Measurements from ENCODE around the gene ABI2.

ABI2 gene

DNA sequence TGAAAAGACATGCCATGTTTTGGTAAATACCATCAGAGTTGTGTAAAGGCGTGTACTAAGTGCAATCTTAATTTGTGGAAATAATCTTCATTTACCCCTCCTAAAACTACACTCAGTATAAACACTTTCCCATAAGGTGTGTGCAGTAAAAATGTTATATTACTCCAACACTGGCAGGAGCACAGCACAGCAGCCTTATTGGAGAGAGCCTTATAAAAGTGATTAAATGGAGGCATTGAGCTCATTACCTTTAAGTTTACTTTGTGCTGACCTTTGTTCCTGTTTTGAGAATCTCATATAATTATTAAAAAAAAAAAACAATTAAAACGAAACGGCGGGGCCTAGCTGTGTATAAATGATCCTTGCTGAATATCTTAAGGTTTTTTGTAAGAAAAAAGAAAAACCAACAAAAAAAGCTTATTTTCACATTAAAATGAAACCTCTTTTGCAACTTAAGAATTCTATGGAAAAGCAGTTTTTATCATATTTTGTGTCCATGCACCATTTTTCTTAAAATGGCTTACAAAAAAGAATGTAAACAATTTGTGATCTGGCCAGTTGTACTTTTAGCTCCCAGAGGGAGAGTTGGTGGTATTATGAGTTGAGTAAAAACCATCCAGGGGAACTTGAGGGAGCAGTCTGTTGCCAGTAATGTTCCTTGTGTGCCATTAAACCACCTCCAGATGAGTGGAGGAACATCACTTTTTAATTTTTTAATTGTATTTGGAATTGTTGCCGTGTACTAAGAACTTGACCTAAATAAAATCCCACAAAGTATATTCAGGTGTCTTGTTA, 103.4 kb downstream of the ABI2 start:
- no peak for DNase-seq

DNA sequence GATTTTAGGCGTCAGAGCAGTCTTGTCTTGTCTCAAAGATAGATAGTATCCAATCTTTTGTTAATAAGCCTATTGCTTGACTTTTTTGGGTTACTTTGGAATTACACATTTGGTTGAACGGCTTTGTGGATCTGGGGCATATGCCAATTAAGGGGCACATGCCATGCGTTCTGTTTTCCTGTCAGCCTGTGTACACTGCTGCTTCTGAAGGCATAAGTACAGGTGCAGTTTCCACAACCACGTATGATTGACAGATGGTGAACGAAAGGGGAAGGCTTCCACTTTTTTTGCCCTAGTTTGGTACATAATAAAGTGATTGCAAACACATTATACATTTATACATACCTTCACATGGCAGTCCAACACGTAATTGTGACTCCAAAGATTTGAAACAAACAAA, 104.6 kb downstream of the ABI2 start:
- no peak for DNase-seq

DNA sequence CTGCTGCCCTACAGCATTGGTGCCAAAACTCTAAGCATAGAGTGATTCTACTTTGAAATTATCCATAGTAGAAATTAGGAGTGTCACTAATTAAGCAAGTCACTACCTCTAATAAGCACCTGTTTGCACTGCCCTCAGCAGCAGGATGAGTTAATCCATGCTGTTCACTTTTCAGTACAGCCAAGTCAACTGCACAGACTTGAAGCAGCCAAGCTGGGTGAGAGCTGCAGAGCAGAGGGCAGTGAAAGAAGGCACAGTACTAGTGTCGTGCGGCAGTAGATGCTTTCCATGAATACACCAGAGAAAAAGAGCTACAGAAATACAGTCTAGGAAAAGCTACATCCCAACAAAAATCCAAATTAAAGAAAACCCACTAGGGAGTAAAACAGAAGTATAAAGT, 108.3 kb downstream of the ABI2 start:
- no peak for DNase-seq

DNA sequence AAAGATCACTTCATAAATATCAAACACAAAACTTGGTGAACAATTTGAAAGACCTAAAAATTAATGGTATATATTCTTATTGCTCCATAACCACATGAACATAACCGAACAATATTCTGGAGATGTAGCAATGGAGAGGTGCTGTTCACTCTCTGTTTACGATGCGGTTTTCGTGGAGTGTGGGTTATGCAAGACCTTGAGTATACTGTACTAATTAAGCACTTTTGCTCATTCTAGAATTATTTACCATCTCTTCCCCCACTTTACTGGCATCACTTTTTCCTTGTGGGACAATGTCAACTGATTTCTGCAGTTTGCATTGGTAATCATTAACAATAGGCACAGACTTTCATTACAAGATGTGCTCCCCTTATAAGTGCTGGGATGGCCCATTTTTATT, 109.3 kb downstream of the ABI2 start:
- no peak for DNase-seq

DNA sequence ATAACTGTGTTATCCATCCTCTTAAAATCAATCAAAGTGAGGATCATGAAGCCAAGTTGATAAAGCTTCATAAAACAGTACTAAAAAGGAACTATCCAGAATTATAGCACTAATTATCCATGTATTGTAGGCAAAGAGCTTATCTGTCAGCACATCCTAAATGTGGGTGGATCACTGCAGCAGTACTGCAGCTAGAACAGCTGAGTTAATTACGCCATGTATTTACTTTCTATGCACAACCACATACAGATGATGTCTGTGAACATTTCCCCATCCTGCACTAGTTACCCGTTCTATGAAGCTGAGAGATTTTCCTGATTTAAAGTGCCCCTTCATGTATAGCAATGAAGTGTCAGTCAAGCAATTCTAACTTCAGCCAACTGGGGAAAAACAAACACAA, 110.3 kb downstream of the ABI2 start:
- no peak for DNase-seq

DNA sequence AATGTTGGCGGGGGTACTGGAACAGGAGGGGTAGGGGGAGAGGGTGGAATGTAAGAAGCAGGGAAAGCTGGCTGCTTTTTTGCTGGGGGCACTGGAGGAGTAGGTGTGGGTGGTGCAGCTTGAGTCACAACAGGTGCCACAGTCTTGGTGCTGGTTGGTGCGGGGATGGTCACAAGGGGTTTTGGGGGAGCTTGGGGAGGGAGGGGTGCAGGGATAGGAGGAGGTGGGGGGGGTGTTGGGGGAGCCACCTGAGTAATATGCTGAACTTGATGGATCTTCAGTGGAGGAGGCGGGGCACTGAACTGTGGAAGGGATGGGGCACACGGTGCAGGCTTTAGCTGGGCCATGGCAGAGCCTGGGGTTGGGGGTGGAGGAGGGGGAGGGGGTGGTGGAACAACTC, 112.5 kb downstream of the ABI2 start:
- DNase-seq = no peak

DNA sequence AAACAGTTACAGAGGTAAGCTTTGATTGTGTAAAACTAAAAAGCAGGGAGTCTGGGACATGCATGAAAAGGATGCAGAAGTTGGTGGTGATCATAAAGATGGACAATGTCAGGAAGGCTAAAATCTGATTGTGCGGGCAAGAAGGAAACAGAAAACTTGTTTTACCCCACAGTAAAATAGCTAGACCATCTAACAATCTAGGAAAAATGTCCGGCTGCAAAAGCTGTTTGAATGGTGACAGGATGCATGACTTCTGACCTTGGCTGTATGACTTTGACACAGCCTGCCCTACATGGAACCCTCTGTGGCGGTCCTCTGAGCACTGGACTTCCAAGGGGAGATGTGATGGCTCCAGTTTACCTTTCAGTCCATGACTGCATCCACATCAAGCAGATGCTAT, 113.3 kb downstream of the ABI2 start:
- no peak for DNase-seq

DNA sequence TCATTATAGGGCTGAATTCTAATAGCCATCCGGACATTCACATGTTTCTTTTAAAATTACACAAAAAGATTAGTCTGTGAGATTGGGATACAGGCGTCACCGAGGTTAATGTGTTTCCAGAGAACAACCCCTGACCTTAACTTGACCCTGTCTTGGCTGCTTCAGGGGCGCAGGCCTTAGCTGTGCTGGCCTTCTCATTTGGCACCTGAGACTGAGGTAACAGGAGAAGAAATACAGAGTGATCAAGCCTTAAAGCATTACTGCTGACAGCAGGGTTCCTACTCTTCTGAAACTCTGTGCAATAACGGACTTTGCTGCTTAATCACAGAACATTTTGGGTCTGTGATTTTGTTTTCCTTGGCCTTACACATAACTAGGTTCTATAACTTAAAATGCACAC, 114.3 kb downstream of the ABI2 start:
- DNase-seq = no peak

DNA sequence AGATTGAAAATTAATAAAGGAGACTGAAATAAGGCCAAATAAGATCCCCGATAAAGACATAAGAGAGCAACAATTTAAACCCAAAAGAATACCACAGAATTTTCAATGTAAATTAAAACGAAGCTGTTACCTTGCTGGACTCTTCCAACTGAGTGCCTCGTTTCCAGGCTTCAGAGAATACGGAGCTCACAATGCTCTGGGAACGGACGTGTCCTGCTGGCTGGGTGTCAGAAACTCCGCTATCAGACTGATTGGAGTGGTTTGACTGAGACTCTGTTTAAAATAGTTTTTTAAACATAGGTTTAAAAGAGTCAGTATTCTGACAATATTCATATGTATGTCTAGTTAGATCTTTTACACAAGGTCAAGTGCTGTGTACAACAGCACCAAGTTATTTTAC, 116.5 kb downstream of the ABI2 start:
- no peak for DNase-seq

DNA sequence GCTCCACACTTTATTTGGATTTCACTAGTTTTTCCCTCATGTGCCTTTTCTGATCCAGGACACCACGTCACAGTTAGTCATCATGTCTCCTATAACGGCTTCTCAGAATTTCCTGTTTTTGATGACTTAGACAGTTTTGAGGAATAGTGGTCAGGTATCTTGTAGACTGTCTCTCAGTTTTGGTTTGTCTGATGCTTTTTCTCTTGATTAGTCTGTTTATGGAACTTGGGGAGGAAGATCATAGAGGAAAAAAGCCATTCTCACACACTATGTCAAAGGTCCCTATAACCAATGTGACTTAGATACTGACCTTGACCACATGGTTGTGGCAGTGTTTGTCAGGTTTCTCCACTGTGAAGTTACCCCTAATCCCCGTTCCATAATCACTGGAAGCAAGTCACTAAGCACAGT, 117.9 kb downstream of the ABI2 start:
- DNase-seq = peak; percentile 9

DNA sequence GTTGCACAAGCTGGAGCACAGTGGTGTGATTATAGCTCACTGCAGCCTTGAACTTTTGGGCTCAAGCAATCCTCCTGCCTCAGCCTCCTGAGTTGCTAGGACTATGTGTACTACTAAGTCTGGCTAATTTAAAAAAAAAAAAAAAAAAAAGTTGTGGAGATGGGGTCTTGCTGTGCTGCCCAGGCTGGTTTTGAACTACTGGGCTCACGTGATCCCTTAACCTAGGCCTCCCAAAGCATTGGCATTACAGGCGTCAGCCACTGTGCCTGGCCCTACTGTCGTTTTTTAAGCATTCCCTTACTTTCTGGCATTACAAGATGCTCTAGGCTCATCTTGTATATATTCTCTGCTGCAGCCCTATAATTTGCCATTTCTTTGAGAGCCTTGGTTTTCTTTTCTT, 118.6 kb downstream of the ABI2 start:
- DNase-seq = no peak

DNA sequence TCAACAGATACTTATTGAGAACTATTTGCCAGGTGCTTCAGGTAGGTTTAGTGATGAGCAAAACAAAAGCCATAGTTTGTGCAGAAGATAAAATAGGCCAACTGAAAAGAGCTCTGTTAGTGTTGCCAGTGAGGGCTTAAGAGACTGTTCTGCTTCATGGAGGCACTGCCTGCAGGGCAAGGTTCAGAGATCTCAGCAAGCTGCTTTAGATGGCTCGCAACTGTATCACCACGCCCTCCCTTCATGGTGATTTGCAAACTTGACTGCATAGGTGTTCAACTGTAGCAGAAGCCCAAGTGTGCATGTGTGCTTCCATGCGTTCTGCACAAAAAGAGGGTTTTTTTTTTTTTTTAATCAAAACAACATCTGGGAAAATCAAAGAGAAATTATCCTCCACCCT, 122.4 kb downstream of the ABI2 start:
- DNase-seq = no peak

DNA sequence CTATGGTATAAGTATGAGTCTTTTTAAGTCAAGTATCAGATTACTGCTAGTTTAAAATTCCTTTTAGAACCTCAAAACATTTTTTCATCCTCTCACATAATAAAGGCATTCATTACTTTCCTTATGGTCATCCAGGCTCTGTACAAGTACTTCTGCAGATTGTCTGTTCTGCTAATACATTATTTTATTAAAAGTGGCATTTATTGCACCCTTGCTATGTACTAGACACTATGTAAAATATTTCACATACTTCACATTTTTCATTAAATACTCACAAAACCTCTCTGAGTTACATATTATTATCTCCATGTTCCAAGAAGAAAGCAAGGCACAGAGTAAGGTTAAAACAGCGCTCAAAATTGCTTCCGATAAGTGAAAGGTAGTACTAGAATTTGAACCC, 122.8 kb downstream of the ABI2 start:
- DNase-seq = no peak

DNA sequence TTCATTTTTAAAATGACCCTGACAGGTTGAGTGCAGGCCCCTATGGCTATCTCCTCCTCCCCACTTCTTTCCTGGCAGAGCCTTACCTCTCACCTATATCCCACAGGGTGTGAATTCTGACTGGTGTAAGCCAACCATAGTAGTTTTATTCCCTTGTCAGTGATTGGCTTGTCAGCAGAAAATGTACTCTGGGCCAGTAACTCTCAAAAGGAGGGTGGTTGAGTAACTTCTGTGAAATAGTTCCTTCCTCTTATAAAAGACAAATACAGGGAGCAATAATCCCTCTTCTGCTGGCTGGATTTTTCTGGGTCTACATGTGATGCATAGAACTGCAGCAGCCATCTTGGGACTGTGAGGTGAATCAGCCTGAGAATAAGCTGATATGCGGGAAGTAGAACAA, 123.5 kb downstream of the ABI2 start:
- DNase-seq = peak; percentile 2

DNA sequence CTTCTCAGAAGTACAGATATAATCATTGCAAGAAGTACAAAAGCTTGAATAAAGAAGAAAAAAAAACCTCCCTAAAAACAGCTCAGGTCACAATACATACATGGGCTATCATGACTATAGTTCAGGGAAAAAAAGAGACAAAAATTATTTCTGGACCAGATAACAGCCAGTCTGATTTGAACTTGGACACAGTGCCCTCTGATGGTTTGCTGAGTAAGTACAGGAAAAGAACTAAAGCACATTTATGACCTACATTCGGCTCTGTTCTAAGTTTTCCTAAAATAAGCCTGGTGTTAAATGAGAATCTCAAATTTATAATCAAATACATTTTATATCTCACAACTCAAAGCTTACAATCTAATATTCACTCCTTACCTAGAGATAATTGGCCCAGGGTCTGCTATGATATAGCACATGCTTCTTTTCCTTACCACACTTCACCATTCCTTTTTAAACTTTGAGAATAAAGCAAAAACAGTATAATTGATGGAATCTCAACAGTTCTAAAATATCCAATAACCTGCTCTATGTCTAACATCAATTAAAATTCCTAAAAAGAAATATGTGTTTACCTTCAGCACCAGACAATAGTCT, 125.8 kb downstream of the ABI2 start:
- DNase-seq = peak; percentile 83

DNA sequence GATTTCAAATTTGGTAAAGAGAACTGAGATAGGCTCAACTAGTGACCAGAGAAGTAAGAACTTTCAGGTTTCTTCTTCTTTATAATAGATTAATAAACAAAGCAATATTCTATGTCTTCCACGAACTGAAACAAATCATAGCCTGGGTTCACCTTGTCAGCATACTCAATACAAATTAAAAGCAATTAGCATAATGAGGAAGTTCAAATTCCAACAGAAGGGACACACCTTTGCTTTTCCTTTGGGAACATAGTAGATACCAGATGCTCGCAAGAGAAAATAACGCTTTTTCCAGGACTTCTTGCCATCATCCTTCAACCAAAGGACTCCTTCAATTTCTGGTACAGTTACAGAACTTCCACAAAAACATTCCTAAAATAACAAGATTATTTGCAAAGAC, 127.0 kb downstream of the ABI2 start:
- no peak for DNase-seq

DNA sequence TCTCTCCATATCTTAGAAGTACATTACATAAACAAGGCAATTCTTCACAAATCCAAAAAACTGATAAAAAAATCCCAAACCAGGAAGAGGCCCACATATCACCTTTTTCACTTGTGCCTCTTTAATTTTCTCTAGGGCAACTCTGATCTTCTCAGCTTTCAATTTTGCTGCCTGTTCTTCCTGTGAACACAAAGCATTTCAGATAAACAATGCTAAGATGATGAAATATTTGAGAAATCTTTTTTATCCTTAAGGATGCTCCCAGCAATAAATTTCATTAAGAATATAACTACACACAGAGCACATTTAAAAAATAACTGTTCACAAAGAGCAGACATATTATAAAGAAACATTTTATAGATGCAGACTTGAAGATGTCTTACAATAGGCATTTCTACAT, 133.6 kb downstream of the ABI2 start:
- DNase-seq = no peak

DNA sequence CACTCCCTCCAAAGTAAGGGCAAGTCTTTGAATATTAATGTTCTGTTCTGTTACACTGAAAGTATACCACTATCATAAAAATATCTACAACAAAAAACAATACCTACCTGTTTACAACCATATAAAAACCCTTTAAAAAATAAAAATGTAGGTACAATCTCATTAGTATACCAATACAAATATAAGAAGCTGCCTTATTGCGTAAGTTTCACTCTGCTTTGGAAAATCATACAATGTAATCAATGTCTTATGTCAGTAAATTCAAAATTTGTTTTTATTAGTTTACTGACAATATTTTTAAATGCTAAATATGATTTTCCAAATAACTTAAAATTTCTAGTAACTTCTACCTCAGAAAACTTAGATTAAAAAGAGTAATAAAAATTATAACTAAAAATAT, 134.1 kb downstream of the ABI2 start:
- no peak for DNase-seq

DNA sequence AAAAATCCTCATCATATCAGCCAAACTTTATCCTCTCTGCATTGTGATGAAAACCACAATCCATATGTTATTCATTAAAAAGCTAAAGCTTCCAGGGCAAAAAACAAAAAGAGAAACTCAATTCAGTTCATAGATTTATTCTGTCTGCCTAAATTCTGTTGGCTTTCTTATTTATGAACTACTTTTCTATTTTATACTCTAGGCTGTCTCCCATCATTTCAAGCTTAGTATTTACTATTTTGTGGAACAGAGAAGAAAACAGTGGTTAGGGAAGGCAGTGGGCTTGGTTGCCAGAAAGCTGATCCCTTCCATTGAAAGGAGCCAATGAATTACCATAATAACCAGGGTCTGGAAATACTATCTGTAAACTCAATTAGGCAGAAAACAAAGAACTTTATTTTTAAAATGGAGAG, 135.1 kb downstream of the ABI2 start:
- no peak for DNase-seq

DNA sequence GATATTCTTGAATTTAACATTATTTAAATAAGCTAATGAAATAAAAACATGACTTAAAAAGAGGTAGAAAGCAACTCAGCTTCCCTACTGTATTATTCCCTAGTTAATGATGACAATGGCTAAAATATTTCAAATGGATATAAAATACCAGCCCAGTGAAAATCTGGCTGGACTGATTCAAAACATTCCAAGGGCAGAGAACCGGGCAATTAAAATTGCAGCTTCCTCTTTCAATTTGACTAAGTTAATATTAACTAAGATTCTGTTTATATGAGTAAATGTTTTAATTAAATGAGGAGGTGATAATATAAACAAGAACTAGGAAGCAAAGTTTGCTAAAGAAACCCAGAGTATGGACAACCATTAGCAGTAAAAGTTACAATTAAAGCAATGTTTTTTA, 141.4 kb downstream of the ABI2 start:
- DNase-seq = no peak

DNA sequence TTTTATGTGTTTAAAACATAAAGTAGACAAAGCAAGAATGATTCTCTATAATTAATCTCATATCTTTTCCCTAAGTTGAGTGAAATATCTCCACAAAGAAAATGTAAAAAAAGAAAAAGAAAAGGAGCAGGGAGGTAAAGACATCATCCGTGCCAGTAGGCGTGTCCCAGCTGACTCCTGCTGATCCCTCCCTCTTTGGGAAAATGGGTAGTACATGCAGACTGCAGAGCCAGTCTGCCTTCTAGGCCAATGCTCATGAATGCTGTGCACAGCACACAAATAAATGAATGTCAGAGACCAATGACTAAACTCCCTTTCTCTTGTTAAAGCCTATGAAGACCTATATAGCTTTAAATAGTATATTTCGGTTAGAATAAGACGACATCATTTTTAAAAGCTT, 142.2 kb downstream of the ABI2 start:
- no peak for DNase-seq

DNA sequence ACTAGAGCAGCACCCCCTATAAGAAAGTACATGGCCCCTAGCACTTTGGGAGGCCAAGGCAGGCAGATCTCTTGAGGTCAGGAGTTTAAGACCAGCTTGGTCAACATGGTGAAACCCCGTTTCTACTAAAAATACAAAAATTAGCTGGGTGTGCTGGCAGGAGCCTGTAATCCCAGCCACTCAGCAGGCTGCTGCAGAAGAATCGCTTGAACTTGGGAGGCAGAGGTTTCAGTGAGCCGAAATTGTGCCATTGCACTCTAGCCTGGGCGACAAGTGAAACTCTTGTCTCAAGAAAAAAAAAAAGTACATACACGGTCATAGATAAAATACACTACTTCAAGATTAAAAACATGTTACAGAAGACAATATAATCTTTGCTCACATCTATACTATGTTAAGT, 143.1 kb downstream of the ABI2 start:
- DNase-seq = no peak

DNA sequence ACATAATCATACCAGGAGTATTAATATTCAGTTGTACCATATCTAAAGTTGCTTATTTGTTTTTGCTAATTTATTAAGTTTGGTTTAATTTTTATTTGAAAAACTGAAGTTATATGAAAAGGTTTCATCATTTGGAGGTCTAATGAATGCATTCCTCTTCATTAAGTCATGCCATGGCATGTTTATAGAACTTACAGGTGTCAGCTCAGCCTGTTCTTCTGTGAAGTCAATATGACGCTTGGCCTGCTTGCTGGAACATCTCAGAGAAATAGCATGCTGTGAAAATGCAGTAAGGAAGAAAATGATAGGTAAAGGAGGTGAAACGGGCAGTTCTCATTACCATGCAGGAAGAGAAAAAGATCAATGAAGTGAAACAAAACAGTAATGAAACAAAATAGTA, 148.7 kb downstream of the ABI2 start:
- DNase-seq = no peak

DNA sequence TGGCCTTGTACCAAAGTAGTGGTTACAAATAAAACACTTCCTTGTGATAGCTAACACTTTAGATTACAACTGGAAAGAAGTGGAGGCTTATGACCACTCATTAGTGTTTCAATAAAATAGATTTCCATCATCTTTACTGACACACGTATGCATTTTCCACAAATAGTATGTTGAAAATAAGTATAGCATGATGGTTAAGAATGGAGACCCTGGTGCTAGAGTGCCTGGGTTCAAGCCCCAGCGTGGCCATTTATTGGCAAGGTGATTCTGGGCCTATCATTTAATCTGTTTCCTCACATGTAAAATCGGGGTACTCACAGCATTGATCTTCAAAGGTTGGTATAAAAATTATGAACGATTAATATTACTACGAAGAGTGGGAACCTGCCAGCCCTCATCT, 152.4 kb downstream of the ABI2 start:
- DNase-seq = no peak

Measured in hematopoietic multipotent progenitor cell treated with erythropoietin and hydrocortisone succinate and interleukin-3 and kit ligand, for 6 days (in vitro differentiated cells).